Measurements from ENCODE around the gene GPR179. TPM values are rescaled to one million over a fixed set of nuclear protein-coding genes. Genes with fewer than 3 reads are reported as not detected.

GPR179 gene
- total RNA-seq, 1 donor from 2014 or later = 0.14 TPM

Other genes starting within 250 kb of the GPR179 start
- gene TBC1D3E, start 216.0 kb downstream of the GPR179 start, total RNA-seq (ENCODE audit: low replicate concordance) = not detected in 2 replicates
- not detected in 2 replicates for gene TBC1D3, start 151.4 kb downstream of the GPR179 start, total RNA-seq (ENCODE audit: low replicate concordance)
- gene MRPL45, start 46.8 kb downstream of the GPR179 start, total RNA-seq (ENCODE audit: low replicate concordance) = 37.3 and 47.1 TPM in 2 replicates
- 25.8 and 33.0 TPM in 2 replicates for gene SOCS7, start 7.9 kb upstream of the GPR179 start, total RNA-seq (ENCODE audit: low replicate concordance)
- 114 and 333 TPM in 2 replicates for gene ARHGAP23, start 84.5 kb upstream of the GPR179 start, total RNA-seq (ENCODE audit: low replicate concordance)

Measured in type B pancreatic cell (in vitro differentiated cells).